Neural crest cell (in vitro differentiated cells): Measurements from ENCODE around the gene TAF5L. TPM values are rescaled to one million over a fixed set of nuclear protein-coding genes. Genes with fewer than 3 reads are reported as not detected.
A peak's percentile ranks its signal among the peaks of the same experiment; 100 is the strongest.

Source experiments
- DNase-seq: peaks from one replicate; pipeline ENCODE4 v3.0.0; 2021; ENCODE audit warnings: low read depth, mixed read lengths, low spot score
- H3K27ac Mint-ChIP-seq: one replicate; pipeline ENCODE4 v1.8.0; 2021; ENCODE audit warnings: mild to moderate bottlenecking, mixed read lengths; ENCODE audit not compliant: unreplicated experiment
- H3K27me3 Mint-ChIP-seq: 2 replicates; pipeline ENCODE4 v1.8.0; 2021; ENCODE audit warnings: low read depth, mild to moderate bottlenecking, mixed read lengths
- H3K36me3 Mint-ChIP-seq: 2 replicates; pipeline ENCODE4 v1.8.0; 2021; ENCODE audit warnings: low read depth, mild to moderate bottlenecking, mixed read lengths
- H3K4me1 Mint-ChIP-seq: 2 replicates; pipeline ENCODE4 v1.8.0; 2021; ENCODE audit warnings: mixed read lengths
- H3K4me3 Mint-ChIP-seq: one replicate; pipeline ENCODE4 v1.8.0; 2021; ENCODE audit warnings: mild to moderate bottlenecking, mixed read lengths
- H3K9me3 Mint-ChIP-seq: 2 replicates; pipeline ENCODE4 v1.8.0; 2021; ENCODE audit warnings: mixed read lengths
- total RNA-seq: library from RNA; stranded (reverse); gene quantifications from 2 replicates; pipeline ENCODE4 v1.2.1, GENCODE V29; 2021
- TF ChIP-seq, protein P1 (sequence below): fragments of 200-600 bp; sonication (generic); conservative IDR thresholded peaks from 2 replicates; pipeline ENCODE4 v1.5.0; 2021; ENCODE audit warnings: antibody characterized with exemption, mild to moderate bottlenecking

The TAF5L gene
- total RNA-seq, 1 donor from 2014 or later, result 29.7 TPM

DNA sequence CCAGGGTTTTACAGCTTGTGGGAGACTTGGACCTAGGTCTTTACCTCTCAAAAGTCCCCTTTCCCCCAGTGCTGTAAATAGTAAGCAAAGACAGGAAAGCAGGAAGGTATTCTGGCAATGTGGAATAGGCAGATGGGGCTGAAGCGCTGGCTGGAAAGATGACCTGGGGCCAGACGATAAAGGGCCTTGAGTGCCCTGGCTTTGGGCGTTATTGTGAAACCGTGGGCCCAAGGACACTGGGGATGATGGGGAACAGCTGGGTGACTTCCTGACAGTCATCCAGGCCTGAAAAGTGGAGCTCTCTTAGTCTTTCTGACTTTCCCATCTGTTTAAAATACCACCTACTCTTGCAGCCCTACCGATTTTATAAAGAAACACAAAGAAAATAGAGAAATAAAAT, 16.5 kb upstream of the TAF5L start:
- no peak for DNase-seq
- TF ChIP-seq, protein P1, sequence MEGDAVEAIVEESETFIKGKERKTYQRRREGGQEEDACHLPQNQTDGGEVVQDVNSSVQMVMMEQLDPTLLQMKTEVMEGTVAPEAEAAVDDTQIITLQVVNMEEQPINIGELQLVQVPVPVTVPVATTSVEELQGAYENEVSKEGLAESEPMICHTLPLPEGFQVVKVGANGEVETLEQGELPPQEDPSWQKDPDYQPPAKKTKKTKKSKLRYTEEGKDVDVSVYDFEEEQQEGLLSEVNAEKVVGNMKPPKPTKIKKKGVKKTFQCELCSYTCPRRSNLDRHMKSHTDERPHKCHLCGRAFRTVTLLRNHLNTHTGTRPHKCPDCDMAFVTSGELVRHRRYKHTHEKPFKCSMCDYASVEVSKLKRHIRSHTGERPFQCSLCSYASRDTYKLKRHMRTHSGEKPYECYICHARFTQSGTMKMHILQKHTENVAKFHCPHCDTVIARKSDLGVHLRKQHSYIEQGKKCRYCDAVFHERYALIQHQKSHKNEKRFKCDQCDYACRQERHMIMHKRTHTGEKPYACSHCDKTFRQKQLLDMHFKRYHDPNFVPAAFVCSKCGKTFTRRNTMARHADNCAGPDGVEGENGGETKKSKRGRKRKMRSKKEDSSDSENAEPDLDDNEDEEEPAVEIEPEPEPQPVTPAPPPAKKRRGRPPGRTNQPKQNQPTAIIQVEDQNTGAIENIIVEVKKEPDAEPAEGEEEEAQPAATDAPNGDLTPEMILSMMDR, result no peak
- peak overlapping the region; percentile 43 for H3K27ac Mint-ChIP-seq
- peaks cover 18% of the 10 kb centered on the region for H3K4me1 Mint-ChIP-seq
- H3K9me3 Mint-ChIP-seq, result no peaks in the 10 kb centered on the region
- H3K27me3 Mint-ChIP-seq, result no peaks in the 10 kb centered on the region
- no peak overlapping the region for H3K4me3 Mint-ChIP-seq
- peaks cover 3% of the 10 kb centered on the region for H3K36me3 Mint-ChIP-seq

DNA sequence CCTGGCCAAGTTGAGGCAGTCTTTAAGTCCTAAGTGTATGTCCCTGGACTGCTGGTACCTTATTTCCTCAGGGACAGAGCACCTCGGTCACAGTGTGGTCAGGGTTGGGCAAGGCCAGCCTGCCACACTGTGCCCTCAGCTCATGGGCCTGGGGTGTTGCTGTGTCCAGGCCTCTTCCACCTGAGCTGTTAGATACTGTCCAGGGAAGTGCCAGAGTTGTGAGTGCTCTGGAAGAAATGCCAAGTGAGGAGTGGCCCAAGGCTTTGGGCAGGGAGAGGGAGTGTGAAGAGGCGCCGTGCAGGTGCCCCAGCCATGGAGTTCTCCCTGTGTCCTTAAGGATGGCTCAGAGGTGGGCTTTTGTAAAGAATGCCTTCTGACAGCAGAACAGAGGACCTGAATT, 15.4 kb upstream of the TAF5L start:
- no peak overlapping the region for H3K4me3 Mint-ChIP-seq
- no peaks in the 10 kb centered on the region for H3K9me3 Mint-ChIP-seq
- H3K27ac Mint-ChIP-seq, result no peak overlapping the region
- peaks cover 18% of the 10 kb centered on the region for H3K4me1 Mint-ChIP-seq
- H3K27me3 Mint-ChIP-seq, result no peaks in the 10 kb centered on the region
- H3K36me3 Mint-ChIP-seq, result peaks cover 4% of the 10 kb centered on the region
- TF ChIP-seq, protein P1, result no peak
- no peak for DNase-seq

DNA sequence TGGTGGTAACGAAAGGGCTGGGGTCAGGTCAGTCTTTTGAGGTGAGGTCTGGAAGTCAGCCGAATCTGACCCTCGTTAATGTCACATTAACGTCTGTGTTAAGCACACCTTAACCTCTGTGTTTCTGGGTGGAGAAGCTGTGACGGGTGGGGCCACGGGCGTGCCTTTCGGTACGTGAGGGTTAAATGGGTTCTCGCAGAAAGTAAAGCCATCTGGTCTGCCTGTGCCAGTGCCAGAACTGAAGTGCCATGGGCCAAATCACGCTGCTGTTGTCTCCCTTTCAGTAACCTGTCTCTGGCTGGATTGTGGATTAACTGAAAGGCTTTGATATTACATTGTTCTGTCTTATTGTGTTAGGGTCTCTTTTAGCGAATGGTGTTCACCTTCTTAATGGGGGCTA, 14.5 kb upstream of the TAF5L start:
- no peak overlapping the region for H3K27ac Mint-ChIP-seq
- DNase-seq, result no peak
- H3K27me3 Mint-ChIP-seq, result no peaks in the 10 kb centered on the region
- H3K4me1 Mint-ChIP-seq, result peaks cover 11% of the 10 kb centered on the region
- no peaks in the 10 kb centered on the region for H3K9me3 Mint-ChIP-seq
- peaks cover 4% of the 10 kb centered on the region for H3K36me3 Mint-ChIP-seq
- peak overlapping the region; percentile 12 for H3K4me3 Mint-ChIP-seq
- TF ChIP-seq, protein P1, result no peak

DNA sequence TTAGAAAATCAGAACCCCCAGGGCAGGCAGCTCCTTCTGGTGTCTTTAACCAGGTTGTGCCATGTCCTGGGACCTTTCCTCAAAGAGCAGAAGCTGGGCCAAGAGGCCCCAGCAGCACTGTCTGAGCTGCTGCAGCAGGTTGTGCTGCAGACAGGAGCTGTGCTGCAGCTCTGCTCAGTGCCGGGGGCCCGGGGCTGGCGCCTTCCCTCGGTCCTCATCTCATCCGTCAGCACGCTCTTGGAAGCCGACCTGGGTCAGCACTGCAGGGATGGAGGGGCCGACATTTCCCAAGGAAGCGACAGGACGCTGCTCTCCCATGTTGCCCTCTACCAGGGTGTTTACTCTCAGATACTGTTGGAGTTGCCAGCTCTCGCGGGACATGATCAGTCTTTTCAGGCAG, 11.8 kb upstream of the TAF5L start:
- Mint-ChIP-seq H3K36me3 (peaks cover 4% of the 10 kb centered on the region), H3K4me3 (no peak overlapping the region)

DNA sequence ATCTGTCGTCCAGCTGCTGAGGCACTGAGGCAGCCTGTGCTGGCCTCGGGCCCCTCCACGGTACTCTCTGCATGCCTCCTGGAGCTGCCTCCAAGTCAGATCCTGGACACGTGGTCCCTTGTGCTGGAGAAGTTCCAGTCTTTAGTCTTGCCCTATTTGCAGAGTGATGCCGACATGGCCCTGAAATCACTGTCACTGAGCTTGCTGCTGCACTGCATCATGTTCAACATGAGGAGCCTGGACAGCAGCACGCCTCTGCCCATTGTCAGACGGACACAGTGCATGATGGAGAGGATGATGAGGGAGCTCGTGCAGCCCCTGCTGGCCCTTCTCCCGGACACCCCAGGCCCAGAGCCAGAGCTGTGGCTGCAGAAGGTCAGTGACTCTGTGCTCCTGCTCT, 10.1 kb upstream of the TAF5L start:
- Mint-ChIP-seq H3K27me3 (no peaks in the 10 kb centered on the region), H3K4me3 (no peak overlapping the region), H3K36me3 (peaks cover 4% of the 10 kb centered on the region), H3K9me3 (no peaks in the 10 kb centered on the region), H3K27ac (no peak overlapping the region), H3K4me1 (no peaks in the 10 kb centered on the region)
- no peak for DNase-seq
- TF ChIP-seq, protein P1, result no peak

More for the DNA sequence above, 11.8 kb upstream of the TAF5L start:
- no peak for DNase-seq
- Mint-ChIP-seq H3K9me3 (no peaks in the 10 kb centered on the region), H3K27me3 (no peaks in the 10 kb centered on the region), H3K4me1 (no peaks in the 10 kb centered on the region), H3K27ac (no peak overlapping the region)
- TF ChIP-seq, protein P1, result no peak

DNA sequence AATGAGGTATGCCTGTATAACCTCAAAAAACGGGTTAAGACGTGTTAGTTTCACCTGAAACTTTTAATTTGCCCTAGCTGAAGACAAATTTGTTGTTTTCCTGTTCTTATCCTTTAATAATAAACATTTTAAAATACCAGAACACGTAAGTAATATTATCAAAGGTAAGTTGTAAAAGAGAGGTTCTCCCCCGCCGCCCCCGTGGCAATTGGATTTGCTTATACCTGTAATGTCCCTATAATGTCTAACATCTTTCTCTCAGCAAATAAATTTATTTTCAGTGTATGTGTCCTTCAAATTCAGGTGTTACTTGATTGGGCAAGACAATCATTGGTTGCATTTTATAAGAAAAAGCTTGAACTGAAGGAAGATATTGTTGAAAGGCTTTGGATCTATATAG, 6.0 kb upstream of the TAF5L start:
- Mint-ChIP-seq H3K27ac (no peak overlapping the region), H3K36me3 (no peaks in the 10 kb centered on the region), H3K27me3 (no peaks in the 10 kb centered on the region), H3K4me1 (peaks cover 13% of the 10 kb centered on the region), H3K4me3 (no peak overlapping the region), H3K9me3 (no peaks in the 10 kb centered on the region)
- DNase-seq, result no peak
- TF ChIP-seq, protein P1, result no peak
